Stimulated activated CD8-positive, alpha-beta memory T cell treated with anti-CD3 and anti-CD28 coated beads, Interleukin-7, amount 100 ng/mL, for 1 hour (primary cell): Measurements from ENCODE around the gene INO80.

ENCODE experiments used
- DNase-seq, 2 donors: peaks; one replicate each; pipeline ENCODE4 v3.0.0-alpha.2; 2020; ENCODE audit warnings: low read depth in 2 of 2

INO80 gene

GRCh38 chr15:41043276-41043951 lies 72.7 kb downstream of the INO80 start:
- DNase-seq = no peak

GRCh38 chr15:41042851-41043250 lies 73.2 kb downstream of the INO80 start:
- DNase-seq = no peak

- no peak for DNase-seq
Measured at GRCh38 chr15:41039121-41039520, 77.0 kb downstream of the INO80 start.

GRCh38 chr15:41032079-41032328 lies 84.1 kb downstream of the INO80 start:
- DNase-seq = no peak

GRCh38 chr15:41031232-41032078 lies 84.6 kb downstream of the INO80 start:
- DNase-seq = no peak

GRCh38 chr15:41028853-41029252 lies 87.2 kb downstream of the INO80 start:
- DNase-seq = no peak

- DNase-seq = no peak
Measured at GRCh38 chr15:41025393-41025792, 90.7 kb downstream of the INO80 start.

GRCh38 chr15:41024885-41025284 lies 91.2 kb downstream of the INO80 start:
- no peak for DNase-seq

GRCh38 chr15:41024131-41024530 lies 91.9 kb downstream of the INO80 start:
- no peak for DNase-seq

GRCh38 chr15:41022487-41023090 lies 93.5 kb downstream of the INO80 start:
- DNase-seq = peak in 1 of 2 donors; percentile 5

- no peak for DNase-seq
Measured at GRCh38 chr15:41020829-41021228, 95.3 kb downstream of the INO80 start.

GRCh38 chr15:41020311-41020710 lies 95.8 kb downstream of the INO80 start:
- no peak for DNase-seq

- DNase-seq = no peak
Measured at GRCh38 chr15:41019174-41019573, 96.9 kb downstream of the INO80 start.

- no peak for DNase-seq
Measured at GRCh38 chr15:41018534-41018933, 97.5 kb downstream of the INO80 start.

GRCh38 chr15:41017066-41017735 lies 98.9 kb downstream of the INO80 start:
- no peak for DNase-seq

- no peak for DNase-seq
Measured at GRCh38 chr15:41013691-41014414, 102.2 kb downstream of the INO80 start.

- no peak for DNase-seq
Measured at GRCh38 chr15:41011055-41011815, 104.8 kb downstream of the INO80 start.

GRCh38 chr15:41010345-41010744 lies 105.7 kb downstream of the INO80 start:
- no peak for DNase-seq

- no peak for DNase-seq
Measured at GRCh38 chr15:41006479-41006878, 109.6 kb downstream of the INO80 start.

GRCh38 chr15:41004490-41004889 lies 111.6 kb downstream of the INO80 start:
- DNase-seq = no peak
